HG03469 (cell line): ENCODE measurements around the gene MED12.
"Not testable (repeated sequence)": the region's sequence is repeated elsewhere in the genome, so short reads cannot be mapped to it uniquely, and the experiment has no call there.

Experiments
- ATAC-seq: cut with Tn5 transposase; IDR thresholded peaks from one replicate; pipeline ENCODE4 v1.9.1; 2021; ENCODE audit warnings: mild to moderate bottlenecking, moderate library complexity, moderate number of reproducible peaks; ENCODE audit not compliant: unreplicated experiment

The MED12 gene

DNA sequence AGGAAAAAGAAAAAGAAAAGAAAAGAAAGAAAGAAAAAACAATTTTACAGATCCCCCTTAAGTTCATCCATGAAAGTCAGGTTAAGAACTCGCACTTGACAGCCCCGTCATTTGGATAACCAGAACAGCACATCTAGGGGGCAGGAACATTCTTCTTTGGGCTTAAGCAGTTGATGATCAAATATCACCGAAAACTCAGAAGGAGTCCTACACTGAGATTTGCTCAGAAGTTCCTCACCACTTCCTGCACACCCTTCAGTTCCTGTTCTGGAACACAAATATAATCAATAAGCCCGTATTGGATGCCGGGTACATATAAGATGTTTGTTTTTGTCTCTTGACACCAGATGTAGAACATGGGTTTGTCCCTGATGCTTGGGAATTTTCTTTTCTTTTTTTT lies 40.9 kb downstream of the MED12 start:
- ATAC-seq = no peak

GRCh38 chrX:71160475-71160874 lies 42.1 kb downstream of the MED12 start:
- ATAC-seq = no peak

GRCh38 chrX:71162981-71163380 lies 44.6 kb downstream of the MED12 start:
- no peak for ATAC-seq

- no peak for ATAC-seq
Observed at GRCh38 chrX:71164071-71164470, 45.7 kb downstream of the MED12 start.

DNA sequence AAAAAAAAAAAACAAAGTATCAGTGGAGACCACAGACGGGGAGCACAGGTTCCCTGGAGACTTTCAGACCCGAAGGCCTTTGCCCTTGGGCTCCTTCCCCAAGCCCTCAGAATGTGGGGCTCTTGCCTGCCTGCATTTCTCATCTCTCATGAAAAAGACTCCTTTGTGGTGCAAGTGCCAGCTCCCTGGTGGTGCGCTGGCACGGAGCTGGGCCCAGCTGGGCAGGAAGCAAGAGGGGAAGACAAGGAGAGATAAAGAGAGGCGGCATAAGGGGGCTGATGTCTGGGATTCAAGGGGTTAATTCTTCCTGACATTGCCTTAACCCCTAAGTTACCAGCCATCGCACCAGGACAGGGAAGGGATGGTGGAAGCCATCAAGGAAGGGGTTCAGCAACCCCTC lies 48.1 kb downstream of the MED12 start:
- ATAC-seq = no peak

- ATAC-seq = no peak
Observed at GRCh38 chrX:71167031-71167781, 48.8 kb downstream of the MED12 start.

DNA sequence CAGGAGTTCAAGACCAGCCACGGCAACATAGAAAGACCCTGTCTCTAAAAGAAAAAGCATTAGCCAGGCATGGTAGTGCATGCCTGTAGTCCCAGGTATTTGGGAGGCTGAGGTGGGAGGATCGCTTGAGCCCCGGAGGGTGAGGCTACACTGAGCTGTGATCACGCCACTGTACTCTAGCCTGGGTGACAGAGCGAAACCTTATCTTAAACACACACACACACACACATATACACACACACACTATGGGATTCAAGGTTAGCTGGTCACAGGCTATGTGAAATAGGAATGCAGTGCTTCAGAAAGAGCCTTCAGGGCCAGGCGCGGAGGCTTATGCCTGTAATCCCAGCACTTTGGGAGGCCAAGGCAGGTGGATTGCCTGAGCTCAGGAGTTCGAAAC lies 49.7 kb downstream of the MED12 start:
- no peak for ATAC-seq

DNA sequence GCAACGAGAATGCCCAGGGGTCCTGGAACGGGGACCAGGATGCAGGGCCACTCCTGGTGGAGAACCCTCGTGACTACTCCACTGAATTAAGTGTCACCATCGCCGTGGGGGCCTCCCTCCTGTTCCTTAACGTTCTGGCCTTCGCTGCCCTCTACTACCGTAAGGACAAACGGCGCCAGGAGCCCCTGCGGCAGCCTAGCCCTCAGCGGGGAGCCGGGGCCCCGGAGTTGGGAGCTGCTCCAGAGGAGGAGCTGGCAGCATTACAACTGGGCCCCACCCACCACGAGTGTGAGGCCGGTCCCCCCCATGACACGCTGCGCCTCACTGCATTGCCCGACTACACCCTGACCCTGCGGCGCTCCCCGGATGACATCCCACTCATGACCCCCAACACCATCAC lies 51.2 kb downstream of the MED12 start:
- no peak for ATAC-seq

DNA sequence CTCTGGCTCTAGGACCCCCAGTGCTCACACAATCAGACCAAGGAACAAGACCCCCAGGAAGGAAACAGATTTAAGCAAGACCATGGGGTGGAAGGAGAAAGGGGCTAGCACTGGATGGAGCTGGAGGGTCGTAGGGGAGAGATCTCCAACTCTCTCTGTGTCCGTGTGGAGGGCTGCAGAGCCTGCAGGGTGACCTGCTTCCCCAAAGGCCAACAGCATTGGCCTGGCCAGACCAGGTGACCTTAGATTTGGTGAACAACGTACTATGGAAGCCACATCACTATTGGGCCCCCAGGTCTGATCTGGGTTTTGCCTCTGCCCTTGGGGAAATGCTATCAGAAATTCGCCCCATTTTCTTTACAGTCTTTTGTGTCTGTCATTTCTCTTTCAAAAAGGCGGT lies 52.3 kb downstream of the MED12 start:
- ATAC-seq = no peak

DNA sequence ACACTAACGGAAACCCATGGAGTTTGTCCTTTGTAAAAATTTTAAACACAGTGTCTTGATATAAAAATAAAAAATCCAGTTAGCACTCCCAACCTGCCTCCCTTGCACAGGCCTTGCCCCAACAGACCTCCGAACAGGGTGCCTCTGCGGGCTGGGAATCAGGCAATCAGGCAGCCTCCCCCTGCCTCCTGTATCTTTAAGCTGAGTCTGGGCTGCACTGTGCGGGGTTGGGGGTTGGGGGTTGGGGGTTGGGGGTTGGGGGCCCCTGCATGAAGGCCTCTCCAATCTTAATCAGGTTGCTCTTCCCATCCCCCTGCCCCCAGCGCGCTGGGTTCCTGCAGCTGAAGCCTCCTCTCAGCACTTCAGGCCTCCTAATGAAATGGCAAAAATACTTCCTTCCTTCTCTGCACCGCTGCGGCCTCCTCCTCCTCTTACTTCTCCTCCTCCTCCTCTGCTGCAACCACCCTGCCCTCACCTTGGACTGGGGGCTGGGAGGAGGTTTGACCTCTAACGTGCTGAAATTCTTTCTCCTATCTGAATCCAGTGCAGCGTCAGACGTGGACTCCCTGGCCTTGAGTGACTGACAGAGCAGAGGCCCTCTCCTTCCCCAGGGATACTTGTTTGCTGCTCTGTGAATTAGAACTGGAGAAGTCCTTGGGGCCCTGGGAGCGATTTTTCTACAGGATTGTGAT lies 52.9 kb downstream of the MED12 start:
- ATAC-seq = no peak

DNA sequence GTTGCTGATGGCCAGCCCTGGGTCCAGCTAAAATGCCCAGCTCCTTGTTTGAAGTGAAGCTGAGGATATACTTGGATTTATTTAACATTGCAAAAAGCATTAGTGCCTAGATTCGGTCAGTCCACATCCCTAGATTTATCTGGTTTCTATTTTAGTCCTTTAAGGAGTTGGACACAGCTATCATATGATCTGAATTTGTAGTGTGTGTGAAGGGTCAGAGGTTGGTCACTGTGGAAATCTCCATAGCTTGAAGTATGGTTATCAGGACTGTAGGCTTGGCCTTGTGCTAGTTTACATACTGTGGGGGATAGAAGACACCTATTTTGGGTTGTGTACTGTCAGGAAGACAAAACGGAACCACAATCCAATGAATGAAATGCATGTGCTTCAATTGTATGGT lies 55.0 kb downstream of the MED12 start:
- ATAC-seq = no peak

- ATAC-seq = no peak
Observed at GRCh38 chrX:71174795-71175194, 56.4 kb downstream of the MED12 start.

DNA sequence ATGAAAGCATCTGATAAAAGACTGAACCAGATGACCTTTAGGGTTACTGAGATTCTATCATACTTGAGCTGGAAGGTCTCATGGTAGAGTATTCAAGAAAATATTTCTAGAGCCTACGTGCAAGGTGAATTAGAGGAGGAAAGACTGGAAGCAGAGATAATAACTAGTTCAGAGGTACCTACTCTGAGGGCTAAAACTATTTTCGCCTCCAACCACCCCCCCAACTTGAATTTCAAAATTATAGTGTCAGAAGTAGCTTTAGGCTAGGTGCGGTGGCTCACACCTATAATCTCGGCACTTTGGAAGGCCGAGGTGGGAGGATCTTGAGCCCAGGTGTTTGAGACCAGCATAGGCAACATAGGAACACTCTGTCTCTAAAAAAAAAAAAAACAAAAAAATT lies 57.1 kb downstream of the MED12 start:
- no peak for ATAC-seq

- no peak for ATAC-seq
Observed at GRCh38 chrX:71177327-71177726, 58.9 kb downstream of the MED12 start.

- no peak for ATAC-seq
Observed at GRCh38 chrX:71178908-71179307, 60.5 kb downstream of the MED12 start.

- not testable (repeated sequence) for ATAC-seq
Observed at GRCh38 chrX:71180579-71181265, 62.3 kb downstream of the MED12 start.

GRCh38 chrX:71181558-71181909 lies 63.1 kb downstream of the MED12 start:
- ATAC-seq = peak; percentile 20

DNA sequence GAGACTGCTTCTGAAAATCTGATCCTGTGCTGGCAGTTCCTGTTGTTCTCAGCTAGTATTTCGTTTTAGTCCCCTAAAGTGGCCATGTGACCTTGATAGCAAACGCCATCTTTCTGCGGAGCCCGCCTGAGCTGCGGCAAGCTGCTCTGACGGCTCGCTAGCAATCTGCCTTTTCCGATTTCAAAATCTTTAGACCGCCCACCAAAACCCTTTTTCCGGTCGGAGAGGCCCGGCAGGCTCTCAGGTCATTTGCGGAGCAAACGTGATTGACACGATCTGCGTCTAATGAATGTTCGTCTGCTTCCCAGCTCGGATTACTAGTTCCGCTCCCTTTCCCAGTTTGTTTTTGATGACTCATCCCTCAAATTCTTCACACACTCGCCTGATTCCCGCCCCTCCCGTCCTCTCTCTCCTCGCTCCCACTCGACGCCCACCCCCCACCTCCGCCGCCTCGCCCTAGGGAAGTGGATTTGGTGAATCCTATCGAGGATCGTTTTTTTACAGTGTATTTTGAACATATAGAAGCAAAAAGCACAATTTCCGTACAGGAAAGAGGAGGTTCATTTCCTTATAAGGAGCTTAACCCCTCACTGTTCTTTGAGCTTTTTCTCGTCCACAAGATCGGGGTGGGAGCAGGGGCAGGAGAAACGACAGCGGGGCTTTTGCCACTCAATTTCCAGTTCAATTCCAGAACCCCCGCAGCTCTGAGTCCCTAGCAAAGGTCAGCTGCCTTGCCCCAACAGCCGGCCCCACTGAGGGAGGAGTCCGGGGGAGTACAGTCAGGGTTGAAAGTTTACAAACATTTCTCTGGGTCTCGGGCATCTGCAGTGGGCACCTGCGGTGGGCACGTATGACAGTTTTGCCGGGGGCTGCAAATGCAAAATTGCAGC lies 63.8 kb downstream of the MED12 start:
- peak; percentile 86 for ATAC-seq

DNA sequence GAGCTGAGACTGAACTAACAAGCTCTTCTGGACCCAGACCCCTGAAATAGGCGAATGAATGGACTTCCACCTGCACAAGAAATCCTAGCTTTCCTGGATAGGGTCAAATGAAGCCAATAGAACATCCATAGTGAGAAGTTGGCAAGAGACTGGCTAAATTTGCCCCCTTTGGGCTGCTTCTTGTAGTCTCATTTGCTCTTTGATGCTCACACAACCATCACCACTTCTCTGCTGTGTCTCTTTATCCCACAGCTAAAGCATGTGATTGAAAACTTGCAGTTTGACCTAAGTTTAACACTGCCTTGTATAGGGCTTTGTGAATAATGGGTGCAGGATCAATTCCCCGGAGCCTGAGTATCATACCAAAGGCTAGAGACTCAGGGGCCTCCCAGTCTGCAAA lies 64.5 kb downstream of the MED12 start:
- no peak for ATAC-seq

- no peak for ATAC-seq
Observed at GRCh38 chrX:71183341-71183740, 64.9 kb downstream of the MED12 start.

- no peak for ATAC-seq
Observed at GRCh38 chrX:71184092-71184491, 65.7 kb downstream of the MED12 start.
